ENCODE measurements around the gene THRB.

THRB gene

DNA sequence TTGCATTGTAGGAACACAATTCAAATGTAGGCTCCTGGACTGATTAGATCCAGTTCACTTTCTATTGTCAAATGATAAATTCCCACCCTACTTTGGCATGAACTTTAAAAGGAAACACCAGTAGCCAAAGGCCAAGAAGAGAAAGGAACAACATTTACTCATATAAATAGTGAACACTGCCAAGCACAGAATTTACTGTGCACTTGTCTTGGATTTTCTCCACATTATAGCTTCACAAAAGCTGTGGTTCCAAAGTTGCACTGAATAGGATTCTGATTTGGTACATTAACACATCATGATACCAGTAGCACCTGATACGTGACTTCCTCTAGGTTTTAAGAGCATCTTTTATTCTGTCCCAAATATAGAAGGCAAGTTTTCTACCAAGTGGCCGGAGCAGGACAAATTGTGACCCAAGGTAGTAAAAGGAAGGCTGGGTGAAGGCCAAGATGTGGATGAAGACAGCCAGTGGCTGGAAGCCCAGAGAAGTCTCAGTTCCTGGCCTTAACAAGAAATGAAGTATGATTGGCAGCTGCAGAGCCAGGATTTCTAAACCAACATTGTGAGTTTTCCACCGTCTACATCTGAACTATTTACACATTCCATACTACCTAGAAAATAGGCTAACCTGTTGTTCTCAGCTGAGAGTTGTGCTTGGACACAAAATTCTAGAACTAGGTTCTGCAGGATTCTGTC, 206.7 kb downstream of the THRB start:
- Histone ChIP-seq H3K4me1 (no peaks in the 10 kb centered on the region), H3K27me3 (ENCODE audit: control insufficient read depth, insufficient read depth, low read length) (no peaks in the 10 kb centered on the region), H3K9me3 (ENCODE audit: control insufficient read depth, low read length) (no peaks in the 10 kb centered on the region), H3K79me2 (no peaks in the 10 kb centered on the region), H3K9ac (no peak overlapping the region), H3K27ac (no peak overlapping the region), H3K36me3 (ENCODE audit: control insufficient read depth, insufficient read depth, low read length) (no peaks in the 10 kb centered on the region), H2AFZ (no peak overlapping the region), H3K4me3 (ENCODE audit: low read depth, low read length) (no peak overlapping the region), H3K4me2 (ENCODE audit: low read length) (no peak overlapping the region)
- TF ChIP-seq, protein P1, sequence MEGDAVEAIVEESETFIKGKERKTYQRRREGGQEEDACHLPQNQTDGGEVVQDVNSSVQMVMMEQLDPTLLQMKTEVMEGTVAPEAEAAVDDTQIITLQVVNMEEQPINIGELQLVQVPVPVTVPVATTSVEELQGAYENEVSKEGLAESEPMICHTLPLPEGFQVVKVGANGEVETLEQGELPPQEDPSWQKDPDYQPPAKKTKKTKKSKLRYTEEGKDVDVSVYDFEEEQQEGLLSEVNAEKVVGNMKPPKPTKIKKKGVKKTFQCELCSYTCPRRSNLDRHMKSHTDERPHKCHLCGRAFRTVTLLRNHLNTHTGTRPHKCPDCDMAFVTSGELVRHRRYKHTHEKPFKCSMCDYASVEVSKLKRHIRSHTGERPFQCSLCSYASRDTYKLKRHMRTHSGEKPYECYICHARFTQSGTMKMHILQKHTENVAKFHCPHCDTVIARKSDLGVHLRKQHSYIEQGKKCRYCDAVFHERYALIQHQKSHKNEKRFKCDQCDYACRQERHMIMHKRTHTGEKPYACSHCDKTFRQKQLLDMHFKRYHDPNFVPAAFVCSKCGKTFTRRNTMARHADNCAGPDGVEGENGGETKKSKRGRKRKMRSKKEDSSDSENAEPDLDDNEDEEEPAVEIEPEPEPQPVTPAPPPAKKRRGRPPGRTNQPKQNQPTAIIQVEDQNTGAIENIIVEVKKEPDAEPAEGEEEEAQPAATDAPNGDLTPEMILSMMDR (IDR thresholded peaks at IDR 0.05): no peak

DNA sequence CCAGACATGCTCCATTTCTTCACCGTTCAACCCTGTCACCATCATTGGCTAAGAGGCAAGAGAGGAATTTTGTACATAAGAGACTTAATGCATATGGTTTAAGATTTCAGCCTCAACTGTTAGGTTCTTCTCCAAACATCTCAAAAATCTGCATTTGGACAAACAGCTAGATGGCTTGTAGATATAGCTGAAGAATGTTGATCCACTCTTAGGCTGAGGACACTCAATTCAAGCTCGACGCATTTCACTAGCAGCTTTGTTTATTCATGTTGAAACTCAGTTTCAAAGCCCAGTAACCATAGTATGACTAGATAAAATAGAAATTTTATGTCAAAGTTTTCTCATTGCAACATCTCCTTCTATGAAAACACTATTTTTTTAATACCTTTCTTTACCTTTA, 208.2 kb downstream of the THRB start:
- Histone ChIP-seq H3K4me1 (no peaks in the 10 kb centered on the region), H3K27ac (no peak overlapping the region), H3K4me2 (ENCODE audit: low read length) (no peak overlapping the region), H3K27me3 (ENCODE audit: control insufficient read depth, insufficient read depth, low read length) (no peaks in the 10 kb centered on the region), H3K9ac (no peak overlapping the region), H3K9me3 (ENCODE audit: control insufficient read depth, low read length) (no peaks in the 10 kb centered on the region), H3K36me3 (ENCODE audit: control insufficient read depth, insufficient read depth, low read length) (no peaks in the 10 kb centered on the region), H2AFZ (no peak overlapping the region), H3K79me2 (no peaks in the 10 kb centered on the region), H3K4me3 (ENCODE audit: low read depth, low read length) (no peak overlapping the region)
- TF ChIP-seq, protein P1 (IDR thresholded peaks at IDR 0.05): no peak

DNA sequence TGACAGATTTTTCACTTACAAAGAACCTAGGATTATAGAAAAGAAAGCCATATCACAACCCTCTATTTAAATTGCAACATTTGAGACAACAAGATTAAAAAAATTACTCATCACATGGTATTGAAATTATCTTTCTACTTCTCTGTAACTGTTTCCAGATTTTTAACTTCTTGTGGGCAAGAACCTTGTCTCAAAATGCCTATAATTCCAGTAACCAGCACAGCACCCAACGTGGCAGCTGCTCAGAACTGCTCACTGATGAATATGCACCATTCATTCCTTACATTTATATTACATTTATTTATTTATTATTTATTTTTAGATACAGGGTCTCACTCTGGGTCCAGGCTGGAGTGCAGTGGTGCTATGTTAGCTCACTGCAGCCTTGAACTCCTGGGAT, 216.1 kb downstream of the THRB start:
- no peaks in the 10 kb centered on the region for H3K4me1 ChIP-seq
- H3K36me3 ChIP-seq (ENCODE audit: control insufficient read depth, insufficient read depth, low read length): no peaks in the 10 kb centered on the region
- H3K27ac ChIP-seq: no peak overlapping the region
- no peaks in the 10 kb centered on the region for H3K27me3 ChIP-seq (ENCODE audit: control insufficient read depth, insufficient read depth, low read length)
- no peak overlapping the region for H3K4me3 ChIP-seq (ENCODE audit: low read depth, low read length)
- no peak overlapping the region for H3K4me2 ChIP-seq (ENCODE audit: low read length)
- H3K9ac ChIP-seq: no peak overlapping the region
- no peaks in the 10 kb centered on the region for H3K79me2 ChIP-seq
- TF ChIP-seq, protein P1 (IDR thresholded peaks at IDR 0.05): no peak
- H2AFZ ChIP-seq: no peak overlapping the region
- H3K9me3 ChIP-seq (ENCODE audit: control insufficient read depth, low read length): no peaks in the 10 kb centered on the region

DNA sequence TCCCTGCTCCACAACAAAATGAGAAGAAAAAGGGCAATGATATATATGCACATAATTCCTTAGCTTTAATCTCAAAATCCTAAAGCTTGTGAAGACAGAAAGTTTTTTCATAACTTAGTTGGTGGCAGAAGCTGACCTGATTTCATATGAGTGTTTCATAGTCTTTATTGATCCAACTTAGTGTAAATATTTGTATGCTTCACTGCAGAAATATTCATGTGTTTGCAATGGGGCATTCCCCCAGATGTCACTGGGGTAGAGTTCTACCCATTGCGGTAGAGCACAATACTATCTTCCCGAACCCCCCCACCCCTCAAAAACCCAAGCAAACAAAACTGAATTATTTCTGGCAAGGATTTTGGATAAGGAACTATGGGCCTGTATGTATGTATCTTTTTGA, 221.2 kb downstream of the THRB start:
- Histone ChIP-seq H3K27me3 (ENCODE audit: control insufficient read depth, insufficient read depth, low read length) (no peaks in the 10 kb centered on the region), H3K4me3 (ENCODE audit: low read depth, low read length) (no peak overlapping the region), H3K79me2 (no peaks in the 10 kb centered on the region), H3K9me3 (ENCODE audit: control insufficient read depth, low read length) (no peaks in the 10 kb centered on the region), H3K4me1 (no peaks in the 10 kb centered on the region), H3K4me2 (ENCODE audit: low read length) (no peak overlapping the region), H2AFZ (no peak overlapping the region), H3K36me3 (ENCODE audit: control insufficient read depth, insufficient read depth, low read length) (no peaks in the 10 kb centered on the region), H3K27ac (no peak overlapping the region), H3K9ac (no peak overlapping the region)
- TF ChIP-seq, protein P1 (IDR thresholded peaks at IDR 0.05): no peak

DNA sequence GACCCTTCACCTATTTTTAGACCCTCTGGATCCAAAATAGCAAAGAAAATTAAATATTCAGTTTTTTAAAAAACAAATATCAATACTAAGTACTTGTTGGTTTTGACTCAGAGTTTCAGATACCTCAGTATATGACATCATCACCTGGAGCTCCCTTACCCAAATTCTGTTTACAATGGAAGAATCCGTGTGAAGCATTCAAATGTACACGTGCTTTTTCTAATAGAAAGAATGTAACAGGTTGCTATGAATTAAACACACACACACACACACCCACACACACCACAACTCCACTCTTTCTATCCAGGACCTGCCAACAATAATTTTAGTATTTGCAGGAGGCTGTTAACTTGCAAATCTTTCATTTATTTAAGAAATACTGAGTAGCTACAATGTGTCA, 221.8 kb downstream of the THRB start:
- no peaks in the 10 kb centered on the region for H3K9me3 ChIP-seq (ENCODE audit: control insufficient read depth, low read length)
- H2AFZ ChIP-seq: no peak overlapping the region
- H3K27me3 ChIP-seq (ENCODE audit: control insufficient read depth, insufficient read depth, low read length): no peaks in the 10 kb centered on the region
- TF ChIP-seq, protein P1 (IDR thresholded peaks at IDR 0.05): no peak
- no peak overlapping the region for H3K4me2 ChIP-seq (ENCODE audit: low read length)
- no peak overlapping the region for H3K4me3 ChIP-seq (ENCODE audit: low read depth, low read length)
- no peaks in the 10 kb centered on the region for H3K4me1 ChIP-seq
- no peaks in the 10 kb centered on the region for H3K79me2 ChIP-seq
- no peaks in the 10 kb centered on the region for H3K36me3 ChIP-seq (ENCODE audit: control insufficient read depth, insufficient read depth, low read length)
- H3K9ac ChIP-seq: no peak overlapping the region
- no peak overlapping the region for H3K27ac ChIP-seq
